H1 (cell line): ENCODE measurements around the gene IGSF9B.

Source experiments
- TF ChIP-seq, protein P1 (sequence below), 3 experiments: IDR thresholded peaks; 1 replicate in 2 of 3; 2 replicates in 1 of 3; pipeline versions ENCODE4 v1.5.1 to v1.6.1; 2011; ENCODE audit warnings: low read length in 3 of 3, mild to moderate bottlenecking in 3 of 3, inconsistent platforms in 2 of 3, low read depth in 1 of 3, moderate library complexity in 1 of 3; ENCODE audit not compliant: insufficient read depth in 1 of 3; ENCODE audit errors: control extremely low read depth in 1 of 3
- TF ChIP-seq, protein P2 (sequence below): IDR thresholded peaks from 2 replicates; pipeline ENCODE4 v1.6.1; 2011; ENCODE audit warnings: low read length, improper control_type of control experiment

DNA sequence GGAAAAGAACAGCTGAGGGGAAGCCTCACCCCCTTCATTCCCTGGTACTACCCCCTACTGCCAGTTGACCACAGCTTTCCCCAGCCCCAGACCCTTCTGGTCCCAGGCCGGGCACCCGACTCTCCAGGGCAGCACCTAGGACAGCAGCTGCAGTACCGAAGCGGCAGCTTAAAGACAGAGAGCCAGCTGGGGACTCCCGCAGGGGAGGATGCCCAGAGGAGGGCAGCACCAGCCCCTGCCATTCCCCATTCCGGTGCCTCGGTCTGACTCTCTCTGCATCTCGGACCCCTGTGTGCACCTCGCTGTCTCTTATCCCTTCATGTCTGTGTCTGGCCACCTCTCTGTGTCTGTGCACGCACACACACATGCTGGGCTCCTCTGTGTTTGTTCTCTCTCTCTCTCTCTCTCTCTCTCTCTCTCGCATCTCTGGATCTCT, 9.4 kb downstream of the IGSF9B start:
- TF ChIP-seq, protein P1, sequence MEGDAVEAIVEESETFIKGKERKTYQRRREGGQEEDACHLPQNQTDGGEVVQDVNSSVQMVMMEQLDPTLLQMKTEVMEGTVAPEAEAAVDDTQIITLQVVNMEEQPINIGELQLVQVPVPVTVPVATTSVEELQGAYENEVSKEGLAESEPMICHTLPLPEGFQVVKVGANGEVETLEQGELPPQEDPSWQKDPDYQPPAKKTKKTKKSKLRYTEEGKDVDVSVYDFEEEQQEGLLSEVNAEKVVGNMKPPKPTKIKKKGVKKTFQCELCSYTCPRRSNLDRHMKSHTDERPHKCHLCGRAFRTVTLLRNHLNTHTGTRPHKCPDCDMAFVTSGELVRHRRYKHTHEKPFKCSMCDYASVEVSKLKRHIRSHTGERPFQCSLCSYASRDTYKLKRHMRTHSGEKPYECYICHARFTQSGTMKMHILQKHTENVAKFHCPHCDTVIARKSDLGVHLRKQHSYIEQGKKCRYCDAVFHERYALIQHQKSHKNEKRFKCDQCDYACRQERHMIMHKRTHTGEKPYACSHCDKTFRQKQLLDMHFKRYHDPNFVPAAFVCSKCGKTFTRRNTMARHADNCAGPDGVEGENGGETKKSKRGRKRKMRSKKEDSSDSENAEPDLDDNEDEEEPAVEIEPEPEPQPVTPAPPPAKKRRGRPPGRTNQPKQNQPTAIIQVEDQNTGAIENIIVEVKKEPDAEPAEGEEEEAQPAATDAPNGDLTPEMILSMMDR (IDR thresholded peaks at IDR 0.05; ENCODE audit: control extremely low read depth in 1 of 3, insufficient read depth in 1 of 3, low read depth in 1 of 3, low read length in 3 of 3), result peak in 2 of 3 experiments; percentile 45 to 54; a peak in 3 of 4 replicates
- TF ChIP-seq, protein P2, sequence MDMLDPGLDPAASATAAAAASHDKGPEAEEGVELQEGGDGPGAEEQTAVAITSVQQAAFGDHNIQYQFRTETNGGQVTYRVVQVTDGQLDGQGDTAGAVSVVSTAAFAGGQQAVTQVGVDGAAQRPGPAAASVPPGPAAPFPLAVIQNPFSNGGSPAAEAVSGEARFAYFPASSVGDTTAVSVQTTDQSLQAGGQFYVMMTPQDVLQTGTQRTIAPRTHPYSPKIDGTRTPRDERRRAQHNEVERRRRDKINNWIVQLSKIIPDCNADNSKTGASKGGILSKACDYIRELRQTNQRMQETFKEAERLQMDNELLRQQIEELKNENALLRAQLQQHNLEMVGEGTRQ, result no peak
